B cell (primary cell): ENCODE results near the gene NOC2L. TPM values are rescaled to one million over a fixed set of nuclear protein-coding genes. Genes with fewer than 3 reads are reported as not detected.

Source experiments
- ATAC-seq: fragments of 200-7000 bp; cut with Tn5 transposase; one replicate; pipeline ENCODE4 v1.10.0; 2021; ENCODE audit warnings: low read depth, mild to moderate bottlenecking, moderate number of reproducible peaks, moderate library complexity
- CTCF ChIA-PET: fragments of 350-600 bp; sonication (Branson Sonifier 250); formaldehyde crosslinking; loops from one replicate; lab custom pipeline; 2021; ENCODE audit warnings: antibody characterized with exemption, inconsistent platforms; lab: Charles Lee
- POLR2A ChIA-PET: fragments of 350-600 bp; sonication (Branson Sonifier 250); formaldehyde crosslinking; loops from one replicate; lab custom pipeline; 2021; ENCODE audit warnings: antibody characterized with exemption; lab: Charles Lee
- DNase-seq: peaks from one replicate; pipeline ENCODE4 v3.0.0; 2013
- H2AFZ ChIP-seq: 2 replicates; pipeline ENCODE4 v1.6.1; 2012; ENCODE audit warnings: mild to moderate bottlenecking, low read depth, low read length; ENCODE audit not compliant: insufficient read depth, poor library complexity, severe bottlenecking
- H3K27ac ChIP-seq, 2 donors: 1 replicate in 1 of 2; 2 replicates in 1 of 2; pipeline ENCODE4 v1.5.1; 2012 to 2013; ENCODE audit warnings: low read length in 2 of 2, mild to moderate bottlenecking in 2 of 2, moderate library complexity in 1 of 2
- H3K27me3 ChIP-seq, 4 experiments: fragments of 200-600 bp in 1 of 4; sonication (generic) in 1 of 4; replicated peaks in 1 of 4; 1 replicate in 2 of 4; 2 replicates in 2 of 4; pipeline versions ENCODE4 v1.6.1 to v1.7.0; 2013 to 2016; ENCODE audit warnings: low read length in 3 of 4, mild to moderate bottlenecking in 2 of 4, mixed read lengths in 1 of 4, moderate library complexity in 1 of 4; ENCODE audit not compliant: insufficient read depth in 4 of 4, control insufficient read depth in 3 of 4; ENCODE audit errors: control extremely low read depth in 1 of 4
- H3K36me3 ChIP-seq, 2 experiments: replicated peaks in 1 of 2; 1 replicate in 1 of 2; 2 replicates in 1 of 2; pipeline versions ENCODE4 v1.6.1 to v1.7.1; 2013; ENCODE audit warnings: low read length in 1 of 2; ENCODE audit not compliant: insufficient read depth in 2 of 2, control insufficient read depth in 1 of 2; ENCODE audit errors: control extremely low read depth in 1 of 2, extremely low read depth in 1 of 2
- H3K4me1 ChIP-seq, 2 donors: fragments of 200-600 bp in 1 of 2; sonication (generic) in 1 of 2; 1 replicate in 1 of 2; 2 replicates in 1 of 2; pipeline versions ENCODE4 v1.5.1 to v1.6.1; 2013 to 2017; ENCODE audit warnings: low read length in 2 of 2; ENCODE audit not compliant: control insufficient read depth in 2 of 2, insufficient read depth in 2 of 2
- H3K4me2 ChIP-seq: replicated peaks from 2 replicates; pipeline ENCODE3; 2012; ENCODE audit warnings: mild to moderate bottlenecking, low read depth, low read length; ENCODE audit not compliant: poor library complexity, severe bottlenecking
- H3K4me3 ChIP-seq, 5 experiments: fragments of 200-600 bp in 1 of 5; sonication (generic) in 1 of 5; 1 replicate in 3 of 5; 2 replicates in 2 of 5; pipeline versions ENCODE4 v1.5.1 to v1.7.0; 2011 to 2016; ENCODE audit warnings: low read length in 4 of 5, mild to moderate bottlenecking in 4 of 5, low read depth in 2 of 5, control low read depth in 1 of 5, moderate library complexity in 1 of 5; ENCODE audit not compliant: insufficient read depth in 1 of 5; ENCODE audit errors: control extremely low read depth in 1 of 5, extremely low read depth in 1 of 5
- H3K79me2 ChIP-seq: fragments of 200-600 bp; sonication (generic); one replicate; pipeline ENCODE4 v1.6.0; 2016; ENCODE audit warnings: low read length; ENCODE audit not compliant: control insufficient read depth, insufficient read depth
- H3K9ac ChIP-seq: fragments of 200-600 bp; sonication (generic); 2 replicates; pipeline ENCODE4 v1.6.1; 2017; ENCODE audit warnings: mild to moderate bottlenecking, low read length, moderate library complexity
- H3K9me3 ChIP-seq, 3 donors: one replicate each; pipeline versions ENCODE4 v1.6.1 to v1.7.1; 2013; ENCODE audit warnings: low read length in 2 of 3; ENCODE audit not compliant: control insufficient read depth in 2 of 3, insufficient read depth in 1 of 3; ENCODE audit errors: control extremely low read depth in 1 of 3
- H4K20me1 ChIP-seq: 2 replicates; pipeline ENCODE4 v1.6.0; 2012; ENCODE audit warnings: mild to moderate bottlenecking, low read length; ENCODE audit not compliant: insufficient read depth, control insufficient read depth, poor library complexity, severe bottlenecking
- H3K27ac Mint-ChIP-seq: one replicate; pipeline ENCODE4 v1.8.0; 2021; ENCODE audit warnings: mixed read lengths
- H3K27me3 Mint-ChIP-seq: one replicate; pipeline ENCODE4 v1.8.0; 2021; ENCODE audit warnings: mixed read lengths
- H3K4me1 Mint-ChIP-seq: one replicate; pipeline ENCODE4 v1.8.0; 2021; ENCODE audit warnings: mixed read lengths
- H3K4me3 Mint-ChIP-seq: one replicate; pipeline ENCODE4 v1.8.0; 2021; ENCODE audit warnings: mixed read lengths
- H3K9me3 Mint-ChIP-seq: one replicate; pipeline ENCODE4 v1.8.0; 2022; ENCODE audit warnings: mixed read lengths; ENCODE audit not compliant: insufficient read depth
- EZH2 ChIP-seq: IDR thresholded peaks from 2 replicates; pipeline ENCODE4 v1.6.1; 2012; ENCODE audit warnings: borderline replicate concordance, low read depth, mild to moderate bottlenecking, moderate library complexity, low read length; ENCODE audit not compliant: insufficient read depth, poor library complexity, severe bottlenecking
- WGBS: methylation state at CpG from one replicate; pipeline ENCODE4 v1.1.5; 2013; ENCODE audit warnings: missing lambda C conversion rate; ENCODE audit not compliant: insufficient coverage; 5-methylcytosine and 5-hydroxymethylcytosine counted together
- intact Hi-C: fragments of 100-400 bp; cut with micrococcal nuclease; formaldehyde crosslinking; loops from one replicate; pipeline ENCODE4 v1.10.0; 2022
- polyA plus RNA-seq: library from polyadenylated mRNA; depleted of rRNA; stranded (reverse); fragments of >200 nt; gene quantifications from 2 replicates; pipeline ENCODE4 v1.2.3, GENCODE V29; 2012
- total RNA-seq, 2 donors: library from RNA; stranded (reverse); fragments of 120-200 nt in 1 of 2; gene quantifications; 1 replicate in 1 of 2; 2 replicates in 1 of 2; pipeline versions ENCODE4 v1.2.3 to v1.2.4, GENCODE V29; 2013 to 2022
- TF ChIP-seq, protein P1 (sequence below): fragments of 200-600 bp; IDR thresholded peaks from one replicate; pipeline ENCODE4 v1.8.0; 2022; ENCODE audit warnings: antibody characterized with exemption, mild to moderate bottlenecking

NOC2L gene
- total and polyA plus RNA-seq, 2 donors (not counting 1 experiment from before 2014, with no cell fraction given): 48.0 to 64.1 TPM

DNA sequence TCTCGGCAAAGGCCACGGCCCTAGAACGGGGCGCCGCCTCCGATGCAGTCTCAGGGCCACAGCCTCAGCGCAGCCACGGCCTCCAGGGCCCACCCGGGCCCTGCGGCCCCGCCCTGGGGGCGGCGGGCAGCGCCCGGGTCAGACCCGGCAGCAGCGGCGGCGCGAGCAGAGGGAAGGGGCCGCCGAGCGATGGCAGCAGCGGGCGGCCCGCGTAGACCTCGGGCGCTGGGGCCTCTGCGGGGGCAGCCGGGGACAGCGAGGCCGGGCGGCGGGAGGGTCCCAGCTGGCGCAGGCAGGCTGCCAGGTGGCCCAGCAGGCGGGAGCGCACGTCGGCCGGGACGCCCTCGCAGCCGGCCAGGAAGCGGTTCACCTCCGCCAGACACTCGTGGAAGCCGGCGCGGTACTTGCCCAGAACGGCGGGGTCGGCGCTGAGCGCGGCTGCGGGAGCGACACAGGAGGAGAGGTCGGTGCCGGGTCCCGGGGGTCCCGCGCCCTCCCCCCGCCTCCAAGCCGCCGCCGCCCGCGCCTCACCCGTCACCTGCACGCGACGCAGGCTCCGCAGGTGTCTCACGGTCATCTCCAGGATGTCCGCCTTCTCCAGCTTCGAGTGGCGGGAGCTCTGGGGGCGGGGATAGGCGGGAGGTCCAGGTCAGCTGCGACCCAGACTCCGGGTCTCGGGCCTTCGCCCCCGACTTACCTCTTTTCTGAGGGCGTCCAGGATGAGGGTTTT, 40.1 kb upstream of the NOC2L start:
- H3K36me3 ChIP-seq: no peaks in the 10 kb centered on the region
- H4K20me1 ChIP-seq: no peaks in the 10 kb centered on the region
- no peak overlapping the region for H2AFZ ChIP-seq
- peak overlapping the region; percentile 99 for H3K4me2 ChIP-seq
- peaks cover 0 to 26% (median 0%) of the 10 kb centered on the region in 3 donors for H3K9me3 ChIP-seq
- peak; percentile 76 for TF ChIP-seq EZH2
- TF ChIP-seq, protein P1, sequence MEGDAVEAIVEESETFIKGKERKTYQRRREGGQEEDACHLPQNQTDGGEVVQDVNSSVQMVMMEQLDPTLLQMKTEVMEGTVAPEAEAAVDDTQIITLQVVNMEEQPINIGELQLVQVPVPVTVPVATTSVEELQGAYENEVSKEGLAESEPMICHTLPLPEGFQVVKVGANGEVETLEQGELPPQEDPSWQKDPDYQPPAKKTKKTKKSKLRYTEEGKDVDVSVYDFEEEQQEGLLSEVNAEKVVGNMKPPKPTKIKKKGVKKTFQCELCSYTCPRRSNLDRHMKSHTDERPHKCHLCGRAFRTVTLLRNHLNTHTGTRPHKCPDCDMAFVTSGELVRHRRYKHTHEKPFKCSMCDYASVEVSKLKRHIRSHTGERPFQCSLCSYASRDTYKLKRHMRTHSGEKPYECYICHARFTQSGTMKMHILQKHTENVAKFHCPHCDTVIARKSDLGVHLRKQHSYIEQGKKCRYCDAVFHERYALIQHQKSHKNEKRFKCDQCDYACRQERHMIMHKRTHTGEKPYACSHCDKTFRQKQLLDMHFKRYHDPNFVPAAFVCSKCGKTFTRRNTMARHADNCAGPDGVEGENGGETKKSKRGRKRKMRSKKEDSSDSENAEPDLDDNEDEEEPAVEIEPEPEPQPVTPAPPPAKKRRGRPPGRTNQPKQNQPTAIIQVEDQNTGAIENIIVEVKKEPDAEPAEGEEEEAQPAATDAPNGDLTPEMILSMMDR: no peak
- Mint-ChIP-seq H3K27me3 (peaks cover 24% of the 10 kb centered on the region), H3K27ac (no peak overlapping the region), H3K4me3 (peak overlapping the region; percentile 66), H3K4me1 (peaks cover 16% of the 10 kb centered on the region), H3K9me3 (no peaks in the 10 kb centered on the region)
- intact Hi-C loops: no loop called here
- CTCF ChIA-PET: interaction anchor here (1.0 kb wide), 1 partner anchor 14 kb away, joined by 4 read pairs; no protein-coding TSS in a partner anchor
- POLR2A ChIA-PET: no interaction called here
- H3K4me1 ChIP-seq: peaks cover 33 to 44% of the 10 kb centered on the region in 2 donors
- peak overlapping the region; percentile 70 for H3K9ac ChIP-seq
- no peaks in the 10 kb centered on the region for H3K79me2 ChIP-seq
- ATAC-seq (no peak), DNase-seq (peak; percentile 75)
- peaks cover 0 to 71% (median 36%) of the 10 kb centered on the region in 4 experiments for H3K27me3 ChIP-seq
- 2% methylated on average over 86 of the region's 86 CpGs for WGBS
- peak overlapping the region in 3 of 5 experiments; percentile 33 to 60 (median 33) for H3K4me3 ChIP-seq
- H3K27ac ChIP-seq: no peak overlapping the region

DNA sequence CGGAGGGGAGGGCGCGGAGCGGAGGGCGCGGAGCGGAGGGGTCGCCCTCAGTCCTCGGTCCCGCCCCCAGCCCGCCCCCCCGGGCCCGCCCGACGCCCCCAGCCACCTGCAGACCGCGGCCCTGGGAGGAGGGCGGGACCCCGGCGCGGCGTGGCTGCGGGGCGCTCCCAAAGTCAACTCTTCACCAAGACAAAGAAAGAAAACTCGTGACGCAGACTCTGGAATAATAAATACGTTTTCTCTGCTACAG, 39.6 kb upstream of the NOC2L start:
- Histone ChIP-seq H3K27ac (no peak overlapping the region), H3K79me2 (no peaks in the 10 kb centered on the region), H3K4me3 (peak overlapping the region in 2 of 5 experiments; percentile 26 to 60), H3K36me3 (no peaks in the 10 kb centered on the region), H3K9ac (peak overlapping the region; percentile 70), H3K27me3 (peaks cover 0 to 68% (median 32%) of the 10 kb centered on the region in 4 experiments), H4K20me1 (no peaks in the 10 kb centered on the region), H3K4me2 (peak overlapping the region; percentile 99), H3K9me3 (peaks cover 0 to 26% (median 0%) of the 10 kb centered on the region in 3 donors), H2AFZ (no peak overlapping the region), H3K4me1 (peaks cover 33 to 43% of the 10 kb centered on the region in 2 donors)
- Mint-ChIP-seq H3K4me1 (peaks cover 16% of the 10 kb centered on the region), H3K27me3 (peaks cover 24% of the 10 kb centered on the region), H3K27ac (no peak overlapping the region), H3K9me3 (no peaks in the 10 kb centered on the region), H3K4me3 (peak overlapping the region; percentile 41)
- CTCF ChIA-PET: no interaction called here
- DNase-seq (no peak), ATAC-seq (no peak)
- WGBS: 8% methylated on average over 7 of the region's 27 CpGs
- no peak for TF ChIP-seq EZH2
- TF ChIP-seq, protein P1: no peak
- intact Hi-C loops: no loop called here
- POLR2A ChIA-PET: no interaction called here
